Body of pancreas (tissue), 4 donors: Measurements from ENCODE around the gene ZFP91. TPM values are rescaled to one million over a fixed set of nuclear protein-coding genes. Genes with fewer than 3 reads are reported as not detected.

Experiments used
- ATAC-seq: fragments of 150-250 bp; one replicate; pipeline ENCODE4 v1.9.1; 2016
- DNase-seq, 4 donors: peaks; one replicate each; pipeline ENCODE4 v3.0.0-alpha.2; 2019
- H3K27ac ChIP-seq, 4 donors: fragments of 200-600 bp; sonication (generic); 1 replicate in 3 of 4; 2 replicates in 1 of 4; pipeline versions ENCODE4 v1.5.1 to v1.6.1; 2016 to 2019; ENCODE audit warnings: mild to moderate bottlenecking in 1 of 4, mixed read lengths in 1 of 4, moderate library complexity in 1 of 4
- H3K27me3 ChIP-seq, 2 donors: fragments of 200-600 bp; sonication (generic); one replicate each; pipeline ENCODE4 v1.6.0; 2016; ENCODE audit warnings: mild to moderate bottlenecking in 1 of 2
- H3K36me3 ChIP-seq, 2 donors: fragments of 200-600 bp; sonication (generic); replicated peaks in 1 of 2; 2 replicates each; pipeline ENCODE4 v1.5.1; 2016; ENCODE audit warnings: low read depth in 2 of 2; ENCODE audit not compliant: insufficient read depth in 1 of 2
- H3K4me1 ChIP-seq: fragments of 200-600 bp; sonication (generic); one replicate; pipeline ENCODE4 v1.6.0; 2016
- H3K4me3 ChIP-seq, 2 donors: fragments of 200-600 bp; sonication (generic); 1 replicate in 1 of 2; 2 replicates in 1 of 2; pipeline ENCODE4 v1.5.1; 2016 to 2019
- H3K9me3 ChIP-seq, 3 donors: fragments of 200-600 bp; sonication (generic); 1 replicate in 2 of 3; 2 replicates in 1 of 3; pipeline ENCODE4 v1.5.1; 2016
- CTCF ChIP-seq, 7 experiments: fragments of 450-650 bp in 4 of 7; fragments of 200-600 bp in 3 of 7; sonication (generic) in 3 of 7; IDR thresholded peaks; one replicate each; pipeline ENCODE4 v1.5.1; 2016 to 2019; ENCODE audit warnings: antibody characterized with exemption in 7 of 7
- POLR2A ChIP-seq, 3 donors: fragments of 450-650 bp; IDR thresholded peaks; one replicate each; pipeline ENCODE4 v1.6.1; 2016; ENCODE audit warnings: antibody characterized with exemption in 3 of 3, mild to moderate bottlenecking in 2 of 3
- WGBS, 2 donors: methylation state at CpG; one replicate each; pipeline ENCODE4 v1.1.5; 2017; 5-methylcytosine and 5-hydroxymethylcytosine counted together
- intact Hi-C: fragments of 100-400 bp; cut with DNase I; formaldehyde crosslinking; loops from one replicate; pipeline ENCODE4 v1.15.1; 2023
- total RNA-seq, 2 donors: library from RNA; depleted of rRNA; stranded (reverse); fragments of >200 nt; gene quantifications; one replicate each; pipeline ENCODE4 v1.1.0, GENCODE V29; 2016

ZFP91 gene
- total RNA-seq, 2 donors from 2014 or later = 25.4 to 25.7 TPM

GRCh38 chr11:58628446-58628845 lies 49.6 kb downstream of the ZFP91 start:
- 57 to 62% methylated on average over 3 of the region's 3 CpGs for WGBS, 2 donors
- ATAC-seq (peak; percentile 54), DNase-seq (peak; percentile 16 to 50 (median 36))
- Histone ChIP-seq H3K27ac (no peak overlapping the region), H3K4me3 (no peak overlapping the region), H3K4me1 (peaks cover 42% of the 10 kb centered on the region), H3K36me3 (peaks cover 7 to 8% of the 10 kb centered on the region in 2 donors), H3K27me3 (no peaks in the 10 kb centered on the region), H3K9me3 (no peaks in the 10 kb centered on the region)
- TF ChIP-seq CTCF (IDR thresholded peaks at IDR 0.05) (no peak), POLR2A (IDR thresholded peaks at IDR 0.05) (no peak)
- intact Hi-C loops = no loop called here

- 57 to 59% methylated on average over 2 of the region's 2 CpGs for WGBS, 2 donors
- H3K4me3 ChIP-seq = no peak overlapping the region
- no peaks in the 10 kb centered on the region for H3K9me3 ChIP-seq
- H3K36me3 ChIP-seq = no peaks in the 10 kb centered on the region
- peak; percentile 28 for ATAC-seq
- H3K27me3 ChIP-seq = no peaks in the 10 kb centered on the region
- H3K4me1 ChIP-seq = peaks cover 47% of the 10 kb centered on the region
- peak in 3 of 4 donors; percentile 30 to 45 (median 36) for DNase-seq
- TF ChIP-seq POLR2A (IDR thresholded peaks at IDR 0.05) (no peak), CTCF (IDR thresholded peaks at IDR 0.05) (peak; percentile 10 to 56 (median 43))
- intact Hi-C loops = no loop called here
- H3K27ac ChIP-seq = no peak overlapping the region
Observed at GRCh38 chr11:58629857-58630256, 51.0 kb downstream of the ZFP91 start.

GRCh38 chr11:58631378-58631777 lies 52.5 kb downstream of the ZFP91 start:
- intact Hi-C loops = no loop called here
- WGBS, 2 donors = 29 to 30% methylated on average over 3 of the region's 3 CpGs

GRCh38 chr11:58632510-58632909 lies 53.6 kb downstream of the ZFP91 start:
- peak in 1 of 3 donors; percentile 9 for TF ChIP-seq POLR2A (IDR thresholded peaks at IDR 0.05)
- TF ChIP-seq CTCF (IDR thresholded peaks at IDR 0.05) = no peak
- Histone ChIP-seq H3K27ac (peak overlapping the region; percentile 26 to 56 (median 47)), H3K36me3 (no peaks in the 10 kb centered on the region), H3K4me3 (no peak overlapping the region), H3K4me1 (peaks cover 54% of the 10 kb centered on the region), H3K27me3 (no peaks in the 10 kb centered on the region), H3K9me3 (no peaks in the 10 kb centered on the region)
- intact Hi-C loops = no loop called here
- WGBS, 2 donors = 40 to 52% methylated on average over 1 of the region's 1 CpG
- ATAC-seq (peak; percentile 70), DNase-seq (peak; percentile 34 to 71 (median 60))

More at GRCh38 chr11:58631378-58631777, 52.5 kb downstream of the ZFP91 start:
- Histone ChIP-seq H3K9me3 (no peaks in the 10 kb centered on the region), H3K36me3 (no peaks in the 10 kb centered on the region), H3K27ac (peak overlapping the region in 3 of 4 donors; percentile 26 to 56 (median 54)), H3K27me3 (no peaks in the 10 kb centered on the region), H3K4me1 (peaks cover 55% of the 10 kb centered on the region), H3K4me3 (no peak overlapping the region)
- ATAC-seq (no peak), DNase-seq (peak in 1 of 4 donors; percentile 33)
- TF ChIP-seq CTCF (IDR thresholded peaks at IDR 0.05) = no peak
- TF ChIP-seq POLR2A (IDR thresholded peaks at IDR 0.05) = no peak

GRCh38 chr11:58636587-58636986 lies 57.7 kb downstream of the ZFP91 start:
- WGBS, 2 donors = 75 to 85% methylated on average over 3 of the region's 3 CpGs
- H3K27me3 ChIP-seq = no peaks in the 10 kb centered on the region
- no peaks in the 10 kb centered on the region for H3K36me3 ChIP-seq
- H3K27ac ChIP-seq = no peak overlapping the region
- DNase-seq (no peak), ATAC-seq (no peak)
- H3K4me1 ChIP-seq = peaks cover 36% of the 10 kb centered on the region
- intact Hi-C loops = no loop called here
- H3K9me3 ChIP-seq = no peaks in the 10 kb centered on the region
- no peak for TF ChIP-seq POLR2A (IDR thresholded peaks at IDR 0.05)
- TF ChIP-seq CTCF (IDR thresholded peaks at IDR 0.05) = no peak
- H3K4me3 ChIP-seq = no peak overlapping the region
